Uterus (tissue), 2 donors: ENCODE data around the gene KCNMB2.

ENCODE experiments used
- POLR2A ChIP-seq, 2 donors: fragments of 450-650 bp; IDR thresholded peaks; one replicate each; pipeline ENCODE4 v1.6.1; 2016; ENCODE audit warnings: antibody characterized with exemption in 2 of 2, mild to moderate bottlenecking in 1 of 2, moderate library complexity in 1 of 2
- TF ChIP-seq, protein P1 (sequence below), 4 experiments: fragments of 200-600 bp in 2 of 4; fragments of 450-650 bp in 2 of 4; sonication (generic) in 2 of 4; IDR thresholded peaks; one replicate each; pipeline ENCODE4 v1.5.1; 2016 to 2019; ENCODE audit warnings: antibody characterized with exemption in 4 of 4, mild to moderate bottlenecking in 2 of 4, moderate library complexity in 1 of 4

DNA sequence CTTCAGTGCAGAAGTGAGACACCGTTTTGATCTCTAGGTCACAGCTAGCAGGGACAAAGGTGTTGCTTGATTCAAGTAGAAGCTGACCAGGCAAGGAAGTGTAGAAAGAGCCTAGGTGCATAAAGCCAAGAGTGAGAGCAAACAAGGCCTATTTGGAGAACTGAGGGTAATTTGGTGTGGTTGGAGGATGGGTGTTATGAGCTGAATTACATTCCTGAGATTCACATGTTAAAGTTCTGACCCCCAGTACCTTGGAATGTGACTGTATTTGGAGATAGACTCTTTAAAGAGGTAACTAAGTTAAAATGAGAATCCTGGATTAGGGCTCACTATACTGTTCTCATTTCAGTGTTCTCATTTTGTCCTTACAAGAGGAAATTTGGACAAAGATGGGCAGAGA is 344.0 kb downstream of the KCNMB2 start:
- no peak for TF ChIP-seq POLR2A (IDR thresholded peaks at IDR 0.05)
- TF ChIP-seq, protein P1, sequence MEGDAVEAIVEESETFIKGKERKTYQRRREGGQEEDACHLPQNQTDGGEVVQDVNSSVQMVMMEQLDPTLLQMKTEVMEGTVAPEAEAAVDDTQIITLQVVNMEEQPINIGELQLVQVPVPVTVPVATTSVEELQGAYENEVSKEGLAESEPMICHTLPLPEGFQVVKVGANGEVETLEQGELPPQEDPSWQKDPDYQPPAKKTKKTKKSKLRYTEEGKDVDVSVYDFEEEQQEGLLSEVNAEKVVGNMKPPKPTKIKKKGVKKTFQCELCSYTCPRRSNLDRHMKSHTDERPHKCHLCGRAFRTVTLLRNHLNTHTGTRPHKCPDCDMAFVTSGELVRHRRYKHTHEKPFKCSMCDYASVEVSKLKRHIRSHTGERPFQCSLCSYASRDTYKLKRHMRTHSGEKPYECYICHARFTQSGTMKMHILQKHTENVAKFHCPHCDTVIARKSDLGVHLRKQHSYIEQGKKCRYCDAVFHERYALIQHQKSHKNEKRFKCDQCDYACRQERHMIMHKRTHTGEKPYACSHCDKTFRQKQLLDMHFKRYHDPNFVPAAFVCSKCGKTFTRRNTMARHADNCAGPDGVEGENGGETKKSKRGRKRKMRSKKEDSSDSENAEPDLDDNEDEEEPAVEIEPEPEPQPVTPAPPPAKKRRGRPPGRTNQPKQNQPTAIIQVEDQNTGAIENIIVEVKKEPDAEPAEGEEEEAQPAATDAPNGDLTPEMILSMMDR (IDR thresholded peaks at IDR 0.05) = no peak
